ENCODE data around the gene LPAR6.

DNA sequence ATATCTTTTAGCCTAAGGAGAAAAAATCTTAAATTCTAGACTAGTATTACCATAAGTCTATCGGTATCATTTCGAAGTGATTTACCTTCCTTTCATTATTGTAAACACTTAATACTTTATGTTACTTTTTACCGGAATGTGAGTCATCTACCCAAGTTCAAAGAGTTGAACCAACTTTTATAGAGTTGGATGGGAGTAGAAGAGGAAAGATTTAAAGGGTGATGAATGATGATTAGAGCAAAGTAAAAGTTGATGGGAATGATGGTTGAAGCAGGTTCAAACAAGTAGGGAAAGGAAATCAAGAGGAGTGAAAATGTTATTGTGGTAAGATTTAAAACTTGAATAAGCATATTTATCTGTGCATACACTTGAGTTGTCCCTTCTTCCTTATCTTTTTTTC is 11.3 kb upstream of the LPAR6 start:
- TF ChIP-seq, protein P1, sequence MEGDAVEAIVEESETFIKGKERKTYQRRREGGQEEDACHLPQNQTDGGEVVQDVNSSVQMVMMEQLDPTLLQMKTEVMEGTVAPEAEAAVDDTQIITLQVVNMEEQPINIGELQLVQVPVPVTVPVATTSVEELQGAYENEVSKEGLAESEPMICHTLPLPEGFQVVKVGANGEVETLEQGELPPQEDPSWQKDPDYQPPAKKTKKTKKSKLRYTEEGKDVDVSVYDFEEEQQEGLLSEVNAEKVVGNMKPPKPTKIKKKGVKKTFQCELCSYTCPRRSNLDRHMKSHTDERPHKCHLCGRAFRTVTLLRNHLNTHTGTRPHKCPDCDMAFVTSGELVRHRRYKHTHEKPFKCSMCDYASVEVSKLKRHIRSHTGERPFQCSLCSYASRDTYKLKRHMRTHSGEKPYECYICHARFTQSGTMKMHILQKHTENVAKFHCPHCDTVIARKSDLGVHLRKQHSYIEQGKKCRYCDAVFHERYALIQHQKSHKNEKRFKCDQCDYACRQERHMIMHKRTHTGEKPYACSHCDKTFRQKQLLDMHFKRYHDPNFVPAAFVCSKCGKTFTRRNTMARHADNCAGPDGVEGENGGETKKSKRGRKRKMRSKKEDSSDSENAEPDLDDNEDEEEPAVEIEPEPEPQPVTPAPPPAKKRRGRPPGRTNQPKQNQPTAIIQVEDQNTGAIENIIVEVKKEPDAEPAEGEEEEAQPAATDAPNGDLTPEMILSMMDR (conservative IDR thresholded peaks at IDR 0.05; ENCODE audit: low read depth, low read length), result no peak
- TF ChIP-seq POLR2A (IDR thresholded peaks at IDR 0.05; ENCODE audit: low read depth, low read length) (no peak), RAD21 (IDR thresholded peaks at IDR 0.05; ENCODE audit: low read length) (no peak), SMC3 (IDR thresholded peaks at IDR 0.05; ENCODE audit: low read depth, low read length) (no peak), BHLHE40 (IDR thresholded peaks at IDR 0.05; ENCODE audit: low read depth, low read length) (no peak), RFX5 (IDR thresholded peaks at IDR 0.05; ENCODE audit: low read depth, low read length) (no peak), CEBPB (IDR thresholded peaks at IDR 0.05; ENCODE audit: low read depth, low read length) (no peak), FOS (IDR thresholded peaks at IDR 0.05; ENCODE audit: low read depth, low read length) (no peak), MAFK (IDR thresholded peaks at IDR 0.05; ENCODE audit: low read depth, low read length) (no peak), MXI1 (IDR thresholded peaks at IDR 0.05; ENCODE audit: borderline replicate concordance, low read depth, low read length) (no peak), CHD1 (IDR thresholded peaks at IDR 0.05; ENCODE audit: low read depth, low read length) (no peak), RCOR1 (IDR thresholded peaks at IDR 0.05; ENCODE audit: insufficient replicate concordance, low read length) (no peak)
- TF ChIP-seq, protein P2, sequence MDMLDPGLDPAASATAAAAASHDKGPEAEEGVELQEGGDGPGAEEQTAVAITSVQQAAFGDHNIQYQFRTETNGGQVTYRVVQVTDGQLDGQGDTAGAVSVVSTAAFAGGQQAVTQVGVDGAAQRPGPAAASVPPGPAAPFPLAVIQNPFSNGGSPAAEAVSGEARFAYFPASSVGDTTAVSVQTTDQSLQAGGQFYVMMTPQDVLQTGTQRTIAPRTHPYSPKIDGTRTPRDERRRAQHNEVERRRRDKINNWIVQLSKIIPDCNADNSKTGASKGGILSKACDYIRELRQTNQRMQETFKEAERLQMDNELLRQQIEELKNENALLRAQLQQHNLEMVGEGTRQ (IDR thresholded peaks at IDR 0.05; ENCODE audit: low read depth, low read length), result no peak

Measured in IMR-90 (cell line).